Mucosa of descending colon (tissue), 3 donors: ENCODE measurements around the gene LCNL1. TPM values are rescaled to one million over a fixed set of nuclear protein-coding genes. Genes with fewer than 3 reads are reported as not detected.

Source experiments
- ATAC-seq: fragments of 200-7000 bp; cut with Tn5 transposase; one replicate; pipeline ENCODE4 v1.9.1; 2020; ENCODE audit warnings: mild to moderate bottlenecking, moderate library complexity
- DNase-seq, 3 donors: peaks; one replicate each; pipeline ENCODE4 v3.0.0-alpha.2; 2020
- H3K36me3 ChIP-seq: fragments of 200-600 bp; one replicate; pipeline ENCODE4 v1.8.0; 2021; ENCODE audit warnings: low read depth, mild to moderate bottlenecking
- H3K4me1 ChIP-seq: fragments of 200-600 bp; one replicate; pipeline ENCODE4 v1.8.0; 2021; ENCODE audit warnings: low read depth, mild to moderate bottlenecking
- H3K4me3 ChIP-seq: fragments of 200-600 bp; one replicate; pipeline ENCODE4 v1.8.0; 2021; ENCODE audit warnings: mild to moderate bottlenecking
- H3K9me3 ChIP-seq: fragments of 200-600 bp; one replicate; pipeline ENCODE4 v1.8.0; 2021; ENCODE audit warnings: mild to moderate bottlenecking
- intact Hi-C, 2 donors: fragments of 100-400 bp; cut with DNase I in 1 of 2; cut with micrococcal nuclease in 1 of 2; formaldehyde crosslinking; loops; one replicate each; pipeline versions ENCODE4 v1.11.0 to v1.11.1; 2022; cut with DNase I, micrococcal nuclease
- total RNA-seq, 3 donors: library from RNA; stranded (reverse); fragmentation: NEBNext Ultra II Directional in 2 of 3; extraction: Animal tissue kit (Norgen Biotek cat#: 25700) in 2 of 3; gene quantifications; one replicate each; pipeline versions ENCODE4 v1.2.1 to v1.2.4, GENCODE V29; 2021 to 2023
- TF ChIP-seq, protein P1 (sequence below): fragments of 200-600 bp; IDR thresholded peaks from one replicate; pipeline ENCODE4 v1.8.0; 2022; ENCODE audit warnings: antibody characterized with exemption, mild to moderate bottlenecking
- donor health status: DM: no; HTN: no; CAD: no; lungs with moderate emphysema.
- donor health status: DM: no; HTN: no; CAD: no.
- donor health status: DM: no; HTN: yes; CAD: no.

LCNL1 gene
- total RNA-seq, 3 donors from 2014 or later, result 0.17 to 0.76 TPM; not detected in 1

DNA sequence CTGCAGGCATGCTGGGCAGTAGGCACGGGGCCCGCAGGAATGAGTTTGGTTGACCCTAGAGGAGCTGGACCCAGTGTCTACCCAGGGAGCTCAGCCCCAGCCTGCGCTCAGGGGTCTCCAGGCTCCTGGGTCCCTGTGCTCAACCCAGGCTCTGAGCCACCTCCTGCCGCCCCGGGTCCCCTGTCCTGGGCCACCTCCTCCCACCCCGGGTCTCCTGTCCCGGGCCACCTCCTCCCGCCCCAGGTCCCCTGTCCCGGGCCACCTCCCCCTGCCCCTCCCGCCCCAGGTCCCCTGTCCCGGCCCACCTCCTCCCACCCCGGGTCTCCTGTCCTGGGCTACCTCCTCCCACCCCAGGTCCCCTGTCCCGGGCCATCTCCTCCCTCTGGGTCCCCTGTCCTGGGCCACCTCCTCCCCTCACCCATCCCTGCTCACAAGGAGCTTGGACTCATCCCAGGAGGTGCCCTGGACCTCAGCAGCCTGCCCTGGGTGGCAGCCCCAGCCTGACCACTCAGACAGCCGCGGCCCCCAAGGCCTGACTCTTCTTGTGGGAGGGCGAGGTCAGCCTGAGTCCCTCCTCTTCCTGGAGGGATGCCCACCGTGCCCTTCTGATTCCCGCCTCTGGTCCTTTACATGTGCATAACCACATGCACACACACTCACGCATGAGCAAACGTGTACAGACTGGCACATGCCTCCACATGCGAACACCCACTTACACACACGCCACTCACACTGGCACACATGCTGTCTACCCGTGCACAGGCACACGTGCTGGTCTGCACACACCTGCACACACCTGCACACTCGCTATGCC, 28.3 kb upstream of the LCNL1 start:
- no peak overlapping the region for H3K4me3 ChIP-seq
- intact Hi-C loops, result no loop called here
- H3K9me3 ChIP-seq, result no peaks in the 10 kb centered on the region
- no peaks in the 10 kb centered on the region for H3K36me3 ChIP-seq
- no peak for ATAC-seq
- TF ChIP-seq, protein P1, sequence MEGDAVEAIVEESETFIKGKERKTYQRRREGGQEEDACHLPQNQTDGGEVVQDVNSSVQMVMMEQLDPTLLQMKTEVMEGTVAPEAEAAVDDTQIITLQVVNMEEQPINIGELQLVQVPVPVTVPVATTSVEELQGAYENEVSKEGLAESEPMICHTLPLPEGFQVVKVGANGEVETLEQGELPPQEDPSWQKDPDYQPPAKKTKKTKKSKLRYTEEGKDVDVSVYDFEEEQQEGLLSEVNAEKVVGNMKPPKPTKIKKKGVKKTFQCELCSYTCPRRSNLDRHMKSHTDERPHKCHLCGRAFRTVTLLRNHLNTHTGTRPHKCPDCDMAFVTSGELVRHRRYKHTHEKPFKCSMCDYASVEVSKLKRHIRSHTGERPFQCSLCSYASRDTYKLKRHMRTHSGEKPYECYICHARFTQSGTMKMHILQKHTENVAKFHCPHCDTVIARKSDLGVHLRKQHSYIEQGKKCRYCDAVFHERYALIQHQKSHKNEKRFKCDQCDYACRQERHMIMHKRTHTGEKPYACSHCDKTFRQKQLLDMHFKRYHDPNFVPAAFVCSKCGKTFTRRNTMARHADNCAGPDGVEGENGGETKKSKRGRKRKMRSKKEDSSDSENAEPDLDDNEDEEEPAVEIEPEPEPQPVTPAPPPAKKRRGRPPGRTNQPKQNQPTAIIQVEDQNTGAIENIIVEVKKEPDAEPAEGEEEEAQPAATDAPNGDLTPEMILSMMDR, result no peak
- peak in 2 of 3 donors; percentile 24 to 49 for DNase-seq
- peaks cover 19% of the 10 kb centered on the region for H3K4me1 ChIP-seq

DNA sequence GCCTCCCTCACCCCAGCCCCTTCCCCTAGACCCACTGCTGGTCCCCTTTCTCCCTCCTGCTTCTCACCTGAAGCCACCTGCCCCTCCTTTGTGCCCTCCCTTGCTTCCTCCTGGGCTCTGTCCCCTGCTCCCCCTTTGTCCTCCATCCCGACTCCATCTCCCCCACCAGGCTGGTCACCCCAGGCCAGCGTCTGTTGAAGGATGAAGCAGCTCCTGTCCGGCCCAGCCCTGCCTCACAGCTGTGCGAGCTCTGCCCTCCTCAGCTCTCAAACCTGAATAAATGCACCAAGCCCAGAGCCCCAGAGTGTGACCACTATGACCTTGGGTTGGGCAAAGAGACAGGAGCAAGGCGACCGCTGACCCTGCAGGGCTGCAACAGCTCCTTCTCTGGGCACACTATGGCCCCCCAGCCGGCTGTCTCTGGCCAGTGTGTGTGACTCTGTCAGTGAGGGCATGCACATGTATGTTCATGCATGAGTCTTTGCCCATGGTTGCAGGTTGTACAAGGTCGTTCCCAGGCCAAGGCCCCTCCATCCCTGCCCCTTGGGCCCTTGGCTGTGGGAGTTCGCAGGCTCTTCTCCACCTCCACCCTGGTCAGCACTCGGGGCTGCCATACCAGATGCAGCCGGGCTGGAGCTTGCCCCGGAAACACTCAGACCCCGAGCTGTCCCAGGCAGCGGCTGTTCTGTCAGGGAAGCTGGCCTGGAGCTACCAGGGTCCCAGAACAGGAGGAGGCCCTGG, 27.4 kb upstream of the LCNL1 start:
- Histone ChIP-seq H3K4me1 (peaks cover 14% of the 10 kb centered on the region), H3K36me3 (no peaks in the 10 kb centered on the region), H3K9me3 (no peaks in the 10 kb centered on the region), H3K4me3 (no peak overlapping the region)
- intact Hi-C loops, result no loop called here
- ATAC-seq, result no peak
- TF ChIP-seq, protein P1, result no peak
- peak in 2 of 3 donors; percentile 14 to 40 for DNase-seq

DNA sequence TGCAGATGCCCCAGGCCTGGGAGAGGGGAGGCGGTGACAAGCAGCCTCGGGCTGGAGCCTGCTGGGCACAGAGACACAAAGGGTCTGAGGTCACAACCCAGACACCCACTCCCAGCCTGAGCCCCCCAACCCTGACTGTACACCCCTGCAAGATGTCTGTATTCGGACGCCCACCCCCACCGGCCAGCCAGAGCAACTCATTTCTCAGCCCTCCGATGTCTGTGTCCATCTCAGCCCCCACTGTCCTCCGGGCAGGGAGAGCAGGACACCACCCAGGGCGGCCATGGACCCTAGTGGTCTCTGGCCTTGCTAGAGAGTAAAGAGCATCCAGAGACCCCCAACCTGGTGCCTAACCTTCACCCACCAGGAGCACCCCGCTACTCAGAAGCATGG, 26.9 kb upstream of the LCNL1 start:
- no peak for ATAC-seq
- intact Hi-C loops, result no loop called here
- TF ChIP-seq, protein P1, result no peak
- DNase-seq, result peak in 2 of 3 donors; percentile 22 to 37
- H3K36me3 ChIP-seq, result no peaks in the 10 kb centered on the region
- H3K9me3 ChIP-seq, result no peaks in the 10 kb centered on the region
- no peak overlapping the region for H3K4me3 ChIP-seq
- H3K4me1 ChIP-seq, result peaks cover 9% of the 10 kb centered on the region

DNA sequence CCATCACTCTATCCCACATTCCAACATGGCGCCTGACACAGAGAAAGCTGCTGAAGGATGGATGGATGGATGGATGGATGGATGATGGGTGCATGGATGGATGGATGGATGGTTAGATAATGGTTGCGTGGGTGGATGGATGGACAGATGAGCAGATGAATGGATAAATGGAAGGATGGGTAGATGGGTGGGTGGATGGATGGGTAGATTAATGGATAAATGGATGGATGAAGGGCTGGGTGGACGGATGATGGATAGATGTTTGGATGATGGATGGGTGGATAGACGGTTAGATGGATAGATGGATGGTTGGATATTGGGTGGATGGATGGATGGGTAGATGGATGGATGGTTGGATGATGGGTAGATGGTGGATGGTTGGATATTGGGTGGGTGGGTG, 26.2 kb upstream of the LCNL1 start:
- intact Hi-C loops, result no loop called here
- no peak for ATAC-seq
- Histone ChIP-seq H3K4me1 (peaks cover 8% of the 10 kb centered on the region), H3K9me3 (no peaks in the 10 kb centered on the region), H3K36me3 (no peaks in the 10 kb centered on the region), H3K4me3 (no peak overlapping the region)
- TF ChIP-seq, protein P1, result no peak
- no peak for DNase-seq

DNA sequence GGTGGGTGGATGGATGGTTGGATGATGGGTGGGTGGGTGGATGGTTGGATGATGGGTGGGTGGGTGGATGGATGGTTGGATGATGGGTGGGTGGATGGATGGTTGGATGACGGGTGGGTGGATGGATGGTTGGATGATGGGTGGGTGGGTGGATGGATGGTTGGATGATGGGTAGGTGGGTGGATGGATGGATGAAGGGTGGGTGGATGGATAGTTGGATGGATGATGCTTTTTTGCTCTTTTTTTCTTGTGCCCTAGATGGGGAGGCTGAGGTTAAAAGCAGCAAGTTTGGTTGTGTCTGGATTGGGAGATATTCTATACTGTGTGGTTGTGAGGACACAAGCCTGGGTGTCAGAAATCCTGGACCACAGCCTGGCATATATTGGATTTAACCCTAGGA, 25.3 kb upstream of the LCNL1 start:
- intact Hi-C loops, result no loop called here

More for the DNA sequence above, 25.3 kb upstream of the LCNL1 start:
- TF ChIP-seq, protein P1, result no peak
- DNase-seq (no peak), ATAC-seq (no peak)
- no peaks in the 10 kb centered on the region for H3K4me1 ChIP-seq
- H3K4me3 ChIP-seq, result no peak overlapping the region
- H3K36me3 ChIP-seq, result no peaks in the 10 kb centered on the region
- no peaks in the 10 kb centered on the region for H3K9me3 ChIP-seq
